RCC 7860 (cell line): Measurements from ENCODE around the gene RPS19BP1.

Experiments used
- DNase-seq: peaks from one replicate; pipeline ENCODE4 v3.0.0-alpha.2; 2015; ENCODE audit warnings: low spot score
- FAIRE-seq: peaks from 2 replicates; lab custom pipeline; 2012; peaks lifted over from hg19 to GRCh38; lab: Jason Lieb, UNC

The RPS19BP1 gene

DNA sequence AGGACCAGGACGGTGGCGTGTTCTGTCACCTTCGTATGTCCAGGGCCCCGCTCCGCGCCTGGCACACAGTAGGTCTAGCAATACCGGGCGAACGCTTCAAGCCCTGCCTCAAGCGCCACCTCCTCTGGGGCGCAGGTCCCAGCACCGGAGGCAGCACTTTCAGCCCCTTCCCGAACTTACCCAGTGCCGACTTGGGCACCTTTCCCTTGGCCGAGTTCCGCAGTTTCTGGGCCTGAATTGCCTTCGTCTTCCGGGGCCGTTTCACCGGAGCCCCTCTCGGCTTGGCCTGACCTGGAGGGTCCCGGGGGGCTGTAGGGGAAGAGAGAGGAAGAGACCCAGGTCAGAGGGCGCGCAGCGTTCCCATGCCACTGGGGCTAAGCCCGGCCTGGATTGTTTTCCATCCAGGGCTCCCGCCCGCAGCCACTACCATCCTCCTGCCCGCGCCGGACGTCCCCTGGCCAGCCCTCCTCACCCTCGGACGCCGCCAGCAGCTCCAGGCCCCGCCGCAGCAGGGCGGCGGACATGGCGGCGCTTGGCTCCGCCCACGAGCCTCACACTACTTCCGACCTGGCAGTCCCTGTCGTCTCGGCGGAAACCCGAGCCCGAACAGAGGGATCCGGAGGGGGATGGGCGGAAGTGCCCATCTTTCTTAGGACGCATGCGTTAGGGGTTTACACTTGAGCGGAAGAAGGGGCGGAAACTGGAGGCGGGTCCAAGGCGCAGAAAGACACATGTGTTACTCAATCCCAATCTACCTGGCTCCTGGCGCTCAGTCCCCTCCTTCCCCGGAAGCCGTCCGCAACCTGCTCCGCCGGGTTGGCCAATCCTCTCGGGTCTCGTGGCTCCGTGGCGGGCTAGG, at the start of gene RPS19BP1:
TSS of gene RPS19BP1 (minus strand) at position 534 of the 859 bp plus-strand sequence. CDS start at position 524, 10 bp downstream.
- peak; percentile 90 for FAIRE-seq
- peak; percentile 99 for DNase-seq

DNA sequence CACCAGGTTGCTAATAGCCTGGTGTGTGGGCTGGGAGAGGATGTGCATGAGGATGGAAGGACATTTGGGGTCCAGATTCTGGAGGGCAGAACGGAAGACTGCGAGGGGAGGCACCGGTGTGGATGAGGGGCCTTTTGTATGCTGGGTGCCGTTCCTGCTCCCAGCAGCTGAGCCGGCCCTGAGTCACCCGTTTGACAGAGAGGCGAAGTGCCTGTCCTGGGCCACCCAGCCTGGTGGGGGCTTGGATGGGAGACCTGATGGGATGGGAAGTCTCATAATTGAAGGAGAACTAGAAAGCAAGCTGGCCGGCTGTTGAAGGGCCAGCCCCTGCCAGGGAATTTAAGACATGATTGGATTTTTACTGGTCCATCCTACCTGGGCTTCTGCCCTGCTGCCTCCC, 48.8 kb upstream of the RPS19BP1 start:
- no peak for FAIRE-seq
- DNase-seq = no peak

- DNase-seq (no peak), FAIRE-seq (no peak)
Measured at GRCh38 chr22:39580795-39581194, 48.2 kb upstream of the RPS19BP1 start.

DNA sequence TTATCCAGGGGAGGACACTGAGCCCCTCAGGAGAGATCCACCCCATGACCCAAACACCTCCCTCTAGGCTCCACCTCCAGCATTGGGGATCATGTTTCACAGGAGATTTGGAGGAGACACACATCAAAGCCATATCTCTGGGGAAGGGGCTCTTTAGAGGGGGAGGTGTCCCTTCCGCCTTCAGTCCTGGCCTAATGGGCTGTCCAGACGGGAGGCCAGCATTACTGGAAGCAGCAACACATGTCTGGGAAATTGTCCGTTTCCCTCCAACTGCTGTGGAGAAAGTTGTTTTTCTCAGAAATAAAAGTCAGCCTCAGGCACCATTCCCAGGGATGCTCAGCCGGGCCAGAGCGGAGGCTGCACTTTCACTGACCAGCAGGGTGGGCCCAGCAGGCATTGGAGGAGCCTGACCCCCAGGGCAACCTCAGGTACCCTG, 47.5 kb upstream of the RPS19BP1 start:
- DNase-seq (no peak), FAIRE-seq (no peak)

DNA sequence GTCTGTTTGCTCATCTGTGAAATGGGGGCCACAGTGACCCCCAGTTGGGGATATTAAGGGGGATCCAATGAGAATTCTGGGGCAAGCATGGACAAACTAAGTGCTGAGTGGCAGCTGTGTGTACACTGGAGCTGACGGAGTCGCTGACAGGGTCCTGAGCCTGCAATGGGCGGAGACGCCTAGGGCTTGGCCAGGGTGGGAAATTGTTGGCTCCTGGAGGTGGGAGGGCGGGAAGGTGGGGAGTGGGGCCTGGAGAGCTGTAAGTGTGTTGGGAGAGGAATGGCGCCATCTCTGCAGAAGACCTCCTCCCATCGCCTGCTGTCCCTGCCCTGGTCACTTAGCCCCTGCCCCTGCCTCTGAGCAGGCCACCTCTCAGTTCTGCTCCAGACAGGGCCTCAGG, 45.4 kb upstream of the RPS19BP1 start:
- FAIRE-seq = no peak

GRCh38 chr22:39577366-39577765, 44.8 kb upstream of the RPS19BP1 start:
- no peak for DNase-seq
- no peak for FAIRE-seq

More for the DNA sequence above, 45.4 kb upstream of the RPS19BP1 start:
- DNase-seq = no peak

GRCh38 chr22:39576027-39576426, 43.5 kb upstream of the RPS19BP1 start:
- FAIRE-seq (no peak), DNase-seq (no peak)

DNA sequence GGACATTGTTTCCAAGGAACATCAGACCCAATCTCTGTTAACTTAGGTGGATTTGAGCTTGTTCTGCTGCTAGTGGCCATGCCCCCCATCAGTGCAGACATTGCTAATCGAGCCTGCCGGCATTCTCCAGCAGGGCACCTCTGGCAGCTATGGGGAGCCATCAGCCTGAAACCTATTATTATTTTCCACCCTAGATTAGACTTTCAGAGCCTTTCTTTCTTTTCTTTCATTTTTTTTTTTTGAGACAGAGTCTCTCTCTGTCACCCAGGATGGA, 42.9 kb upstream of the RPS19BP1 start:
- no peak for DNase-seq
- FAIRE-seq = no peak

DNA sequence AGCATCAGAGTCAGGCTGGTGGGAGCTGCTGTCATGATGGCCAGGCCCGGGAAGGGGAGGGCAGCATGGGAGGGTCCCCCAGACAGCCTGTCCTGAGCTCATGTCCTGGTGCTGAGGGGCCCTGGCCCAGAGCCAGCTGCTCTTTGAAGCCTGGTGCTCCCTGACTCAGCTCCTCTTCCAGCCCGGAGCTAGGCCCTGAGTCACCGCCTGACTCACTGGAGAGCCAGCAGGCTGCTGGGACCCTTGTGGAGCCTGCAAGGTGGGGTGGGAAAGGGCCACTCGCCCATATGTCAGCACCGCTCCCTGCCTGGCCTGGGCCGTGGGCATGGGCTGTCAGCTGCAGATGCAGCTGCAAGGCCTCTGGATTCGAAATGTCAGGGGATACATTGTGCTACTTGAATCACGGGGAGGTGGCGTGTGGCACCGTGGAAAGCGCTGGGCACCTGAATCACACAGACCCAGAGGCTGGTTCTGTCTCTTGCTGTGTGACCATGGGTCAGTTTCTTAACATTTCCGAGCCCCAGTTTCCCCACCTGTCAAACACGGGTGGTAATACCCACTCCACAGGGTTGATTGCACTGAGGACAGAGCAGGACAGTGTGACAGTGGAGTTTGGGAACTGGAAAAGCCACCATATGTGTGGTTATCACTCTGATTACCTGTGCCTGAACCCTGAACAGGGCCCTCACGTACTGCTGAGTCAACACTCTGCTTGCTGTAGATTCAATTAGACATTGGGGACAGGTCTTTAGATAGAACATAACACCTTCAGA, 42.4 kb upstream of the RPS19BP1 start:
- FAIRE-seq (peak; percentile 89), DNase-seq (peak; percentile 92)

DNA sequence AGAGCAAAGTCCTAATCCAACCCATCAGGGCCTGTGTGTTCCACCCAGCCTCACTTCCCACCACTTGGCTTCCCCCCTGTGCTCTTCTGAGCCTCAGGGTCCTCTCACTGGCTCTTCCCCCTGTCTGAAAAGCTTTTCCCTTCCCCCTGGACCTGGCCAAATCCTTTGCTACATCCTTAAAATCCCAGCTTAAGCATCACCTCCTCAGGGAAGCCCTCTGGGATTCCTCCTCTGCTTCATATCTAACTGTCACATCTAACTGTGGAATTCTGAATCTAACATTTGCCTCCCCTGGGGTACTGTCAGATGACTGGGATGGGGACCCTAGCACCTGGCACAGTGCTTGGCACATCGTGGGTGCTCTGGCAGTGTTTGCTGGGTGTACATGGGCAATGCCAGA, 39.0 kb upstream of the RPS19BP1 start:
- no peak for DNase-seq
- FAIRE-seq = no peak

GRCh38 chr22:39570665-39571064, 38.1 kb upstream of the RPS19BP1 start, which contains the start of gene CACNA1I:
CACNA1I (plus strand) TSS chr22:39570753; CDS start chr22:39570753, 0 bp downstream.
- DNase-seq = no peak
- FAIRE-seq = no peak

DNA sequence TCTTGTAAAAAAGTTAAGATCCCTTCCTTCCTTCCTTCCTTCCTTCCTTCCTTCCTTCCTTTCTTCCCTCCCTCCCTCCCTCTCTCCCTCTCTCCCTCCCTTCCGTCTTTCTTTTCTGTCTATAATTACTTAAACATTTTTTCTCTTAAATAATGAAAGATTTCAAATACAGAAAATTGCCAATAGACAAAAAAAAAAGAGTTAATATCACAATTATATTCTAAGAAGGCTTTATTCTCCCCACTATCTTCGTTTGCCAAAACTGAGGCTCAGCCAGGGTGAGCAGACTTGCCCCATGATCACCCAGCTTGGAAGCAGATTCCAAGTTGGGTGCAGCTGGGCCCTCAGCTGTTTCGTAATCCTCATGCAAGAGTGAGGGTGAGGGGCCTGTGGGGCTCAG, 37.7 kb upstream of the RPS19BP1 start:
- no peak for DNase-seq
- no peak for FAIRE-seq

GRCh38 chr22:39569066-39569465, 36.5 kb upstream of the RPS19BP1 start:
- DNase-seq = no peak
- FAIRE-seq = no peak

DNA sequence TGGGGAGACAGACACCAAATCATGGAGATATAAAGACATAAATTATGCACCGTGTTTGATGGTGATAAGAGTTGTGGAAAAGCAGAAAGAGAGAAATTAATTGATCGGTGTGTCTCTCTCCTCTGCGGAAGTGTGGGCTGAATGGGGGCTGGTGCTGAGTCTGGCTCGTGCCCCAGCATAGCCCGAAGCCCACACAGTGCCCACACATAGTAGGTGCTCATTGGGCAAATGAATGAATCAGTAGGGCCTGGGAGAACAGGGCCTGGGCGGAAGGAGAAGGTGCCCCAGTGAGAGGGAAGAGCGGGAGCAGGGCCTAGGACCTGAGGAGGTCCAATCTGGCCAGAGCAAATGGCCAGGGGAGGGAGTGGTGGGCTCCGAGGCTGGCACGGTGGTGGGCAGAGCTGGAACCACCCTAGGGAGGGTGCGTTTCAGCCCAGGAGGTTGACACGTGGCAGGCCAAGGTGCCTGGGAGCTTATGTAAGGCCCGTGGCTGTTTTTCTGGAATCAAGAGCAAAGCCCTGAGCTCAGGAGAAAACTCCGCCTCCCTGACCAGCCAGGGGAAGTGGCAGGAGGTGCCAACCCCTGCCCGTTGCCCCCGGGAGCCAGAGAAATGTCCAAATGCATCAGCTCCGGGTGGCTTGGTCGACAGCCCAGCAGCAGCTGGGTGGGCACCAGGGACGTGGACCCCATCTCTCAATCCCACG, 35.9 kb upstream of the RPS19BP1 start:
- no peak for DNase-seq
- no peak for FAIRE-seq

DNA sequence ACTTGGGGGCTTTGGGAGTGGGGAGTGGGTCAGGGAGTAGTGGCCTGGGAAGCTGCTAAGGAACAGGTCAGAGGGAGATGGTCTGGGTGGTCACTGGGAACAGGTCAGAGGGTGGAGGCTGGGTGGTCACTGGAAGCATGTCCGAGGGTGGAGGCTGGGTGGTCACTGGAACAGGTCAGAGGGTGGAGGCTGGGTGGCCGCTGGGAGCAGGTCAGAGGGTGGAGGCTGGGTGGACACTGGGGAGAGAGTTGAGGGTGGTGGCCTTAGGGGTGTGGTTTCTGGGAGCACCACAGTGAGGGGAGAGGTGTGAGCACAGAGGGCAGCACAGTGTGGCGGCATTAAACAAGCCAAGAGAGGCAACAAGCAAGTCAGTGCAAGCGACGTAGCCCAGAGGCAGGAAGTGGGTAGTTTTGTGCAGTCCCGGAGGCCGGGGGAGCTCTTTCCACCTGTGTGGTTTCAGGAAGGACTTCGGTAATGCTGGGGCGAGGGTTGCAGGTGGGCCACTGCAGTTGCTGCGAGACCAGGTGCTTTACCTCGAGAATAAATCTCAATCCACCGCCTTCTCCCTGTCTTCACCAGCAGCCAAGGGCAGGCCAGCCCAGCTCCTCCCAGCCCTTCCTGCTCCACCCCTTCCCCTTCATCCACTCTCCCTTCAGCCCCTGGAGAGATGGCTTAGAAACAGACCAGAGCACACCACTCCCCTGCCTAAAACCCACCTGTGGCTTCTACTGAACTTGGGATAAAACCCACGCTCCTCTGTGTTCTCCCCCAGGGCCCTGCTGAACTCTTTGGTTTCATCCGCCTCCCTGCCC, 34.8 kb upstream of the RPS19BP1 start:
- FAIRE-seq (no peak), DNase-seq (no peak)

DNA sequence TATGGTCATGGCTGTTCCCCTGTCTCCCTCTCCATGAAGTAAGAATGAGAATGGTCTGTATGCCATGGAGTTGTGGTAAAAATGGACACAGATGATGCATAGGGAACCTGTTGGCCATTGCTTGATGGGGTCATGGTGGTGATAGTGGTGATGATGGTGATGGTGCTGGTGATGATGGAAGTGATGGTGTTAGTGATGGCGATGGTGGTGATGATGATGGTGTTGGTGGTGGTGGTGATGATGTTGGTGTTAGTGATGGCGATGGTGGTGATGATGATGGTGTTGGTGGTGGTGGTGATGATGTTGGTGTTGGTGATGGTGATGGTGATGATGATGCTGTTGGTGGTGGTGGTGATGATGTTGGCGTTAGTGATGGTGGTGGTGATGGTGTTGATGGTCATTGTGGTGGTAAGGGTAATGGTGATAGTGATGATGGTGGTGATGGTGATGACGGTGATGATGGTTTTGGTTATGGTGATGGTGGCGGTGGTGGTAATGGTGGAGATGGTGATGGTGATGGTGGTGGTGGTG, 32.9 kb upstream of the RPS19BP1 start:
- no peak for FAIRE-seq
- DNase-seq = no peak

DNA sequence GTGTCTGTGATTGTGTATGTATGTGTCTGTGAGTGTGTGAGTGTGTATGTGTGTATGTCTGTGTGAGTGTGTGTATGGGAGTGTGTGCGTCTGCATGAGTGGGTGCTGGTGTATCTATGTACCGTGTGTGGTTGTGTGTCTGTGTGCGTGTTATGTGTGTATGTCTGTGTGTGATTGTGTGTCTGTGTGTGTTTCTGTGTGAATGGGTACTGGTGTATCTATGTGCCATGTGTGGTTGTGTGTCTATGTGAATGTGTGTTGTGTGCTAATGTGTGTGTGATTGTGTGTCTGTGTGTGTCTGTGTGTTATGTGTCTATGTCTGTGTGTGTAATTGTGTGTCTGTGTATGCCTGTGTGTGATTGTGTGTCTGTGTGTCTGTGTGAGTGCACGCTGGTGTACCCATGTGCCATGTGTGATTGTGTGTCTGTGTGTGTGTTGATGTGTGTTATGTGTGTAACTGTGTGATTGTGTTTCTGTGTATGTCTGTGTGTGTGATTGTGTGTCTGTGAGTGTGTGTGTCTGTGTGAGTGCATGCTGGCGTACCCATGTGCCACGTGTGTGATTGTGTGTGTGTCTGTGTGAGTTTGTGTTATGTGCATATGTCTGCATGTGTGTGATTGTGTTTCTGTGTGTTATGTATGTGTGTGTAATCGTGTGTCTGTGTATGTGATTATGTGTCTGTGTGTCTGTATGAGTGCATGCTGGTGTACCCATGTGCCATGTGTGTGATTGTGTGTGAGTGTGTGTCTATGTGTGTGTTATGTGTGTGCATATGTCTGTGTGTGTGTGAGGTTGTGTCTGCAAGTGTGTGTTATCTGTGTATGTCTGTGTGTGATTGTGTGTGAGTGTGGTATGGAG, 31.3 kb upstream of the RPS19BP1 start:
- no peak for FAIRE-seq
- DNase-seq = no peak

DNA sequence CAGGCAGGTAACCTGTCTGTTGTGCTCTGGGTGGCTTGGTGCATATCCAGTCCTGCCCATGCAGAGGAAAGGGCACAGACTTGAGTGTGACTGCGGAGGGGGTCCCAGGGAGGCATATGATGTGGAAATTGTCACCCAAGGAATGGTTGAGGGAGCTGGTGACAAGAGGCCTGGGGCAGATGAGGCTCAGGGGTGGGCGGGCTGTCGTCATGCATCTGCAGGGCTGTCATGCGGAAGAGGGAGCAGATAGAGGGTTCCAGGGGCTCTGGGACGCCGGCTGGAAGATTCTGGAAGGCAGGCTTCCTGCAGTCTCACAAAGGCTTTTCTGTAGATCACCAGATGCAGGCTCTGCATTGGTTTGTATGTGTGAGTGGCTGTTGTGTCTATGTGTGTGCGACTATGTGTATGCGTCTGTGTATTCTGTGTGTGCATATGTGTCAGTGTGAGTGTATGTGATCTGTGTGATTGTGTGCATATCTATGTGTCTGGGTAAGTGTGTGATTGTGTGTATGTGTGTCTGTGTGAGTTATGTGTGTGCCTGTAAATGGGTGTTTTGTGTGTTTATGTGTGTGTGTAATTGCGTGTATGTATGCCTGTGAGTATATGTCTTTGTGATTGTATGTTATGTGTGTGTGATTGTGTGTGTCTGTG, 30.4 kb upstream of the RPS19BP1 start:
- DNase-seq (no peak), FAIRE-seq (no peak)

DNA sequence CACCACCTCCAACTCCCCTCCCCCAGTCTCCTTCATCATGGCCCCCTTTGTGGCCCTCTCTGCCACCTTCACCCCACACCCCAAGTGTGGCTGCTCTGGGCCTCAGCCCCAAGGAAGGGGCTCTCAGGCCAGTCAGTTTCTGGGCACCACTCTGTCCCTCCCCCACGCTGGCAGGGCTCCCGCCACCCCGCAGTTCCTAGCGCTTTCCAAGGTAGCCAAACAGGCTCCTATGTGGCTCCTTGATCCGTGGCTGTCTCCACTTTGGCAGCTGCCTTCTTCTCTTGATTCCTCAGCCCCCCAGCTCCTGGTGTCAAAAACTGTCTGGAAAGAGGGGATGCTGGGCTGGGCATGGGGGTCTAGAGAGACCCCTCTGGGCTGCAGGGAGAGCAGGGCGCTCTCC, 27.6 kb upstream of the RPS19BP1 start:
- DNase-seq (no peak), FAIRE-seq (no peak)
